Neural cell (in vitro differentiated cells): ENCODE data around the gene LRIG1. TPM values are rescaled to one million over a fixed set of nuclear protein-coding genes. Genes with fewer than 3 reads are reported as not detected.

Source experiments
- H2AFZ ChIP-seq: fragments of 200-600, 300-800 bp; sonication (generic), shearing (Covaris generic); 2 replicates; pipeline ENCODE4 v1.6.0; 2014; ENCODE audit warnings: low read depth, mild to moderate bottlenecking, antibody characterized with exemption, low read length, moderate library complexity
- H3F3A ChIP-seq: fragments of 200-600 bp; shearing (Covaris generic); 2 replicates; pipeline ENCODE4 v1.6.1; 2016; ENCODE audit warnings: mild to moderate bottlenecking, moderate library complexity, mixed read lengths, antibody characterized with exemption, low read length; ENCODE audit not compliant: insufficient read depth, poor library complexity, severe bottlenecking
- H3K27ac ChIP-seq: fragments of 200-600, 300-800 bp; sonication (generic), shearing (Covaris generic); 2 replicates; pipeline ENCODE4 v1.5.1; 2014; ENCODE audit warnings: mild to moderate bottlenecking, low read length, moderate library complexity
- H3K27me3 ChIP-seq: fragments of 300-800, 200-600 bp; sonication (generic), shearing (Covaris generic); 2 replicates; pipeline ENCODE4 v1.6.0; 2014; ENCODE audit warnings: mild to moderate bottlenecking, low read depth, low read length, moderate library complexity; ENCODE audit not compliant: insufficient read depth
- H3K36me3 ChIP-seq: fragments of 300-800, 200-600 bp; sonication (generic), shearing (Covaris generic); 2 replicates; pipeline ENCODE4 v1.5.1; 2014; ENCODE audit warnings: mild to moderate bottlenecking, antibody characterized with exemption, low read length, moderate library complexity; ENCODE audit not compliant: insufficient read depth
- H3K4me2 ChIP-seq: fragments of 300-800, 200-600 bp; sonication (generic), shearing (Covaris generic); 2 replicates; pipeline ENCODE4 v1.6.0; 2014; ENCODE audit warnings: mild to moderate bottlenecking, low read length
- H3K4me3 ChIP-seq: fragments of 300-800, 200-600 bp; sonication (generic), shearing (Covaris generic); 2 replicates; pipeline ENCODE4 v1.5.1; 2014; ENCODE audit warnings: mild to moderate bottlenecking, low read length, moderate library complexity
- H3K79me2 ChIP-seq: fragments of 200-600 bp; shearing (Covaris generic); replicated peaks from 2 replicates; pipeline ENCODE4 v1.6.0; 2014; ENCODE audit warnings: mild to moderate bottlenecking, low read length, moderate library complexity; ENCODE audit not compliant: insufficient read depth
- H3K9ac ChIP-seq: fragments of 300-800, 200-600 bp; sonication (generic), shearing (Covaris generic); 2 replicates; pipeline ENCODE4 v1.6.1; 2016; ENCODE audit warnings: mild to moderate bottlenecking, low read length, mixed read lengths
- H3K9me2 ChIP-seq: fragments of 200-600 bp; shearing (Covaris generic); 2 replicates; pipeline ENCODE4 v1.6.1; 2016; ENCODE audit warnings: mild to moderate bottlenecking, low read length, mixed read lengths; ENCODE audit not compliant: insufficient read depth
- H3K9me3 ChIP-seq: fragments of 200-600, 300-800 bp; sonication (generic), shearing (Covaris generic); 2 replicates; pipeline ENCODE4 v1.6.1; 2016; ENCODE audit warnings: mild to moderate bottlenecking, mixed run types, low read length, moderate library complexity, mixed read lengths
- H4K20me1 ChIP-seq: fragments of 200-600 bp; shearing (Covaris generic); 2 replicates; pipeline ENCODE4 v1.6.1; 2016; ENCODE audit warnings: mild to moderate bottlenecking, mixed run types; ENCODE audit not compliant: insufficient read depth
- EP300 ChIP-seq: fragments of 450-650 bp; conservative IDR thresholded peaks from 2 replicates; pipeline ENCODE4 v1.6.1; 2014; ENCODE audit warnings: antibody characterized with exemption, mild to moderate bottlenecking, moderate library complexity; ENCODE audit not compliant: poor library complexity, severe bottlenecking
- EZH2 ChIP-seq: fragments of 200-600, 300-800 bp; shearing (Covaris generic), sonication (generic); IDR thresholded peaks from 2 replicates; pipeline ENCODE4 v1.6.1; 2014; ENCODE audit warnings: antibody characterized with exemption, low read length, borderline replicate concordance, mild to moderate bottlenecking; ENCODE audit not compliant: insufficient read depth, poor library complexity, severe bottlenecking
- MXI1 ChIP-seq: fragments of 450-650 bp; conservative IDR thresholded peaks from 2 replicates; pipeline ENCODE4 v1.6.1; 2014; ENCODE audit warnings: antibody characterized with exemption, mild to moderate bottlenecking; ENCODE audit not compliant: poor library complexity, severe bottlenecking
- POLR2AphosphoS5 ChIP-seq: IDR thresholded peaks from 2 replicates; pipeline ENCODE4 v1.6.1; 2012
- RAD21 ChIP-seq: fragments of 450-650 bp; conservative IDR thresholded peaks from 2 replicates; pipeline ENCODE4 v1.6.1; 2014; ENCODE audit warnings: antibody characterized with exemption, mild to moderate bottlenecking, moderate library complexity
- SMC3 ChIP-seq: fragments of 450-650 bp; conservative IDR thresholded peaks from 2 replicates; pipeline ENCODE4 v1.6.1; 2014; ENCODE audit warnings: antibody characterized with exemption, mild to moderate bottlenecking, moderate library complexity; ENCODE audit not compliant: poor library complexity
- TAF1 ChIP-seq: IDR thresholded peaks from 2 replicates; pipeline ENCODE4 v1.6.1; 2012; ENCODE audit warnings: low read depth
- polyA plus RNA-seq: library from polyadenylated mRNA; depleted of rRNA; stranded (reverse); fragments of >200 nt; gene quantifications from 2 replicates; pipeline ENCODE4 v1.2.3, GENCODE V29; 2014
- TF ChIP-seq, protein P1 (sequence below): IDR thresholded peaks from 2 replicates; pipeline ENCODE4 v1.6.1; 2012; ENCODE audit warnings: borderline replicate concordance
- TF ChIP-seq, protein P2 (sequence below): fragments of 450-650 bp; IDR thresholded peaks from 2 replicates; pipeline ENCODE4 v1.5.1; 2014; ENCODE audit warnings: antibody characterized with exemption, mild to moderate bottlenecking, moderate library complexity; ENCODE audit not compliant: poor library complexity, severe bottlenecking

The LRIG1 gene
- polyA plus RNA-seq, 1 donor from 2014 or later: 7.1 TPM

DNA sequence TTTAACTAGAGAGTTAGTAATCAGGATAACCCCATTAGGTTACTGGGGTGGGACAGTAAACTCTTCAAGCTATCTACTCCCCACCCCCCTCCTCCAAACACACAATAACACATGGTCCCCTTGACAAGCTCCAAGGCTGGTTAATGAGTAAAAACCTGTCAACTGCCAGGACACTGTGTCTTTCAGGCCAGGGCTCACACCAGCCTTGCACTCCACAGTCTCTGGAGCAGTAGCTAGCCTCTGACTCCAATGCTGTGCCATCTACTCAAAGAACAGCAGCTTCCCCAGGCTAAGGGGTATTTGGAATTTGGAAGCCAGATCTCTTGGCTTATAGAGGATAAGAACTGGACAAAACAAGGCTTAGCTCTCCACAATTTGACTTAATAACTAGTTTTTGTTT lies 115.8 kb downstream of the LRIG1 start:
- H3F3A ChIP-seq: no peaks in the 10 kb centered on the region
- H3K4me2 ChIP-seq: no peak overlapping the region
- H3K79me2 ChIP-seq: no peaks in the 10 kb centered on the region
- H3K9ac ChIP-seq: no peak overlapping the region
- no peak overlapping the region for H2AFZ ChIP-seq
- H4K20me1 ChIP-seq: no peaks in the 10 kb centered on the region
- TF ChIP-seq, protein P1, sequence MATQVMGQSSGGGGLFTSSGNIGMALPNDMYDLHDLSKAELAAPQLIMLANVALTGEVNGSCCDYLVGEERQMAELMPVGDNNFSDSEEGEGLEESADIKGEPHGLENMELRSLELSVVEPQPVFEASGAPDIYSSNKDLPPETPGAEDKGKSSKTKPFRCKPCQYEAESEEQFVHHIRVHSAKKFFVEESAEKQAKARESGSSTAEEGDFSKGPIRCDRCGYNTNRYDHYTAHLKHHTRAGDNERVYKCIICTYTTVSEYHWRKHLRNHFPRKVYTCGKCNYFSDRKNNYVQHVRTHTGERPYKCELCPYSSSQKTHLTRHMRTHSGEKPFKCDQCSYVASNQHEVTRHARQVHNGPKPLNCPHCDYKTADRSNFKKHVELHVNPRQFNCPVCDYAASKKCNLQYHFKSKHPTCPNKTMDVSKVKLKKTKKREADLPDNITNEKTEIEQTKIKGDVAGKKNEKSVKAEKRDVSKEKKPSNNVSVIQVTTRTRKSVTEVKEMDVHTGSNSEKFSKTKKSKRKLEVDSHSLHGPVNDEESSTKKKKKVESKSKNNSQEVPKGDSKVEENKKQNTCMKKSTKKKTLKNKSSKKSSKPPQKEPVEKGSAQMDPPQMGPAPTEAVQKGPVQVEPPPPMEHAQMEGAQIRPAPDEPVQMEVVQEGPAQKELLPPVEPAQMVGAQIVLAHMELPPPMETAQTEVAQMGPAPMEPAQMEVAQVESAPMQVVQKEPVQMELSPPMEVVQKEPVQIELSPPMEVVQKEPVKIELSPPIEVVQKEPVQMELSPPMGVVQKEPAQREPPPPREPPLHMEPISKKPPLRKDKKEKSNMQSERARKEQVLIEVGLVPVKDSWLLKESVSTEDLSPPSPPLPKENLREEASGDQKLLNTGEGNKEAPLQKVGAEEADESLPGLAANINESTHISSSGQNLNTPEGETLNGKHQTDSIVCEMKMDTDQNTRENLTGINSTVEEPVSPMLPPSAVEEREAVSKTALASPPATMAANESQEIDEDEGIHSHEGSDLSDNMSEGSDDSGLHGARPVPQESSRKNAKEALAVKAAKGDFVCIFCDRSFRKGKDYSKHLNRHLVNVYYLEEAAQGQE: no peak
- TF ChIP-seq TAF1 (no peak), MXI1 (no peak), SMC3 (no peak), RAD21 (no peak)
- H3K27me3 ChIP-seq: no peaks in the 10 kb centered on the region
- no peaks in the 10 kb centered on the region for H3K9me2 ChIP-seq
- H3K9me3 ChIP-seq: no peaks in the 10 kb centered on the region
- H3K4me3 ChIP-seq: no peak overlapping the region
- no peak overlapping the region for H3K27ac ChIP-seq
- H3K36me3 ChIP-seq: peaks cover 6% of the 10 kb centered on the region

GRCh38 chr3:66383998-66384745 lies 116.7 kb downstream of the LRIG1 start:
- no peak overlapping the region for H3K4me3 ChIP-seq
- H3K9me2 ChIP-seq: no peaks in the 10 kb centered on the region
- H3K36me3 ChIP-seq: peaks cover 6% of the 10 kb centered on the region
- H3K27ac ChIP-seq: no peak overlapping the region
- H3K9ac ChIP-seq: no peak overlapping the region
- no peaks in the 10 kb centered on the region for H3K79me2 ChIP-seq
- no peak overlapping the region for H2AFZ ChIP-seq
- no peak overlapping the region for H3K4me2 ChIP-seq
- H4K20me1 ChIP-seq: no peaks in the 10 kb centered on the region
- no peaks in the 10 kb centered on the region for H3K9me3 ChIP-seq
- H3F3A ChIP-seq: no peaks in the 10 kb centered on the region
- TF ChIP-seq SMC3 (no peak), MXI1 (no peak), POLR2AphosphoS5 (no peak), EP300 (no peak), TAF1 (no peak), RAD21 (no peak), EZH2 (no peak)
- TF ChIP-seq, protein P1: no peak
- TF ChIP-seq, protein P2, sequence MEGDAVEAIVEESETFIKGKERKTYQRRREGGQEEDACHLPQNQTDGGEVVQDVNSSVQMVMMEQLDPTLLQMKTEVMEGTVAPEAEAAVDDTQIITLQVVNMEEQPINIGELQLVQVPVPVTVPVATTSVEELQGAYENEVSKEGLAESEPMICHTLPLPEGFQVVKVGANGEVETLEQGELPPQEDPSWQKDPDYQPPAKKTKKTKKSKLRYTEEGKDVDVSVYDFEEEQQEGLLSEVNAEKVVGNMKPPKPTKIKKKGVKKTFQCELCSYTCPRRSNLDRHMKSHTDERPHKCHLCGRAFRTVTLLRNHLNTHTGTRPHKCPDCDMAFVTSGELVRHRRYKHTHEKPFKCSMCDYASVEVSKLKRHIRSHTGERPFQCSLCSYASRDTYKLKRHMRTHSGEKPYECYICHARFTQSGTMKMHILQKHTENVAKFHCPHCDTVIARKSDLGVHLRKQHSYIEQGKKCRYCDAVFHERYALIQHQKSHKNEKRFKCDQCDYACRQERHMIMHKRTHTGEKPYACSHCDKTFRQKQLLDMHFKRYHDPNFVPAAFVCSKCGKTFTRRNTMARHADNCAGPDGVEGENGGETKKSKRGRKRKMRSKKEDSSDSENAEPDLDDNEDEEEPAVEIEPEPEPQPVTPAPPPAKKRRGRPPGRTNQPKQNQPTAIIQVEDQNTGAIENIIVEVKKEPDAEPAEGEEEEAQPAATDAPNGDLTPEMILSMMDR: no peak
- no peaks in the 10 kb centered on the region for H3K27me3 ChIP-seq
